ENCODE data around the gene SULF2.

The SULF2 gene

GRCh38 chr20:47642118-47642517 is 143.2 kb downstream of the SULF2 start:
- DNase-seq: no peak

- DNase-seq: no peak
Observed at GRCh38 chr20:47638851-47639250, 146.4 kb downstream of the SULF2 start.

GRCh38 chr20:47635256-47635655 is 150.0 kb downstream of the SULF2 start:
- DNase-seq: no peak

- no peak for DNase-seq
Observed at GRCh38 chr20:47631078-47631477, 154.2 kb downstream of the SULF2 start.

GRCh38 chr20:47629907-47630306 is 155.4 kb downstream of the SULF2 start:
- DNase-seq: no peak

GRCh38 chr20:47627540-47627939 is 157.7 kb downstream of the SULF2 start:
- DNase-seq: no peak

- no peak for DNase-seq
Observed at GRCh38 chr20:47623206-47623605, 162.1 kb downstream of the SULF2 start.

GRCh38 chr20:47622118-47622665 is 163.1 kb downstream of the SULF2 start:
- DNase-seq: no peak

- DNase-seq: peak; percentile 60
Observed at GRCh38 chr20:47620808-47621805, 164.2 kb downstream of the SULF2 start.

- no peak for DNase-seq
Observed at GRCh38 chr20:47618479-47618878, 166.8 kb downstream of the SULF2 start.

- no peak for DNase-seq
Observed at GRCh38 chr20:47614703-47615309, 170.5 kb downstream of the SULF2 start.

- no peak for DNase-seq
Observed at GRCh38 chr20:47612670-47613069, 172.6 kb downstream of the SULF2 start.

- no peak for DNase-seq
Observed at GRCh38 chr20:47611785-47612184, 173.5 kb downstream of the SULF2 start.

GRCh38 chr20:47610945-47611250 is 174.4 kb downstream of the SULF2 start:
- peak; percentile 43 for DNase-seq

- peak; percentile 57 for DNase-seq
Observed at GRCh38 chr20:47610247-47610944, 174.9 kb downstream of the SULF2 start.

GRCh38 chr20:47609001-47609400 is 176.3 kb downstream of the SULF2 start:
- no peak for DNase-seq

Measured in CD4-positive, alpha-beta T cell treated with Interleukin-21 for 1 hour (primary cell).